H9 (cell line): Measurements from ENCODE around the gene PIGBOS1. TPM values are rescaled to one million over a fixed set of nuclear protein-coding genes. Genes with fewer than 3 reads are reported as not detected.
A peak's percentile ranks its signal among the peaks of the same experiment; 100 is the strongest.

Experiments used
- DNase-seq: peaks from one replicate; pipeline ENCODE4 v3.0.0-alpha.2; 2017
- H2AFZ ChIP-seq: one replicate; pipeline ENCODE4 v1.6.1; 2013; ENCODE audit warnings: mild to moderate bottlenecking, low read length, control low read depth, moderate library complexity
- H2AK5ac ChIP-seq: 2 replicates; pipeline ENCODE4 v1.6.1; 2013; ENCODE audit warnings: low read length, control low read depth, mixed read lengths; ENCODE audit not compliant: insufficient read length
- H2BK120ac ChIP-seq: one replicate; pipeline ENCODE4 v1.6.1; 2013; ENCODE audit warnings: low read depth, mild to moderate bottlenecking, low read length, control low read depth, inconsistent platforms; ENCODE audit not compliant: poor library complexity, severe bottlenecking
- H2BK12ac ChIP-seq: 2 replicates; pipeline ENCODE4 v1.6.1; 2013; ENCODE audit warnings: low read length, control low read depth, mixed read lengths, low read depth; ENCODE audit not compliant: insufficient read length
- H2BK15ac ChIP-seq: 2 replicates; pipeline ENCODE4 v1.6.1; 2013; ENCODE audit warnings: low read depth, low read length, control low read depth
- H2BK20ac ChIP-seq: one replicate; pipeline ENCODE4 v1.6.1; 2013; ENCODE audit warnings: low read depth, mild to moderate bottlenecking, low read length, control low read depth, inconsistent platforms; ENCODE audit not compliant: poor library complexity, severe bottlenecking
- H2BK5ac ChIP-seq: 2 replicates; pipeline ENCODE4 v1.6.1; 2013; ENCODE audit warnings: low read length, control low read depth, mixed read lengths; ENCODE audit not compliant: insufficient read length
- H3K14ac ChIP-seq: 2 replicates; pipeline ENCODE4 v1.6.1; 2013; ENCODE audit warnings: low read length, control low read depth; ENCODE audit not compliant: insufficient read depth
- H3K18ac ChIP-seq: 2 replicates; pipeline ENCODE4 v1.6.1; 2013; ENCODE audit warnings: low read depth, mild to moderate bottlenecking, mixed read lengths, low read length, control low read depth; ENCODE audit not compliant: insufficient read length
- H3K23ac ChIP-seq: 2 replicates; pipeline ENCODE4 v1.6.1; 2013; ENCODE audit warnings: low read length, control low read depth, mixed read lengths, low read depth; ENCODE audit not compliant: insufficient read length
- H3K23me2 ChIP-seq: 2 replicates; pipeline ENCODE4 v1.6.1; 2013; ENCODE audit warnings: low read depth, mild to moderate bottlenecking, mixed read lengths, low read length, control low read depth; ENCODE audit not compliant: insufficient read length, poor library complexity, severe bottlenecking
- H3K27ac ChIP-seq: 2 replicates; pipeline ENCODE4 v1.5.1; 2013; ENCODE audit warnings: low read length, control low read depth, mixed read lengths, low read depth; ENCODE audit not compliant: insufficient read length
- H3K27me3 ChIP-seq: 2 replicates; pipeline ENCODE4 v1.6.1; 2013; ENCODE audit warnings: low read length, control low read depth, inconsistent platforms; ENCODE audit not compliant: insufficient read depth
- H3K4ac ChIP-seq: 2 replicates; pipeline ENCODE4 v1.6.1; 2013; ENCODE audit warnings: low read depth, mild to moderate bottlenecking, control low read depth, inconsistent platforms, low read length, moderate library complexity
- H3K4me1 ChIP-seq: 2 replicates; pipeline ENCODE4 v1.6.1; 2013; ENCODE audit warnings: low read length, control low read depth, inconsistent platforms; ENCODE audit not compliant: insufficient read depth
- H3K4me2 ChIP-seq: 2 replicates; pipeline ENCODE4 v1.6.1; 2013; ENCODE audit warnings: low read length, control low read depth, mixed read lengths; ENCODE audit not compliant: insufficient read length, insufficient read depth
- H3K56ac ChIP-seq: 2 replicates; pipeline ENCODE4 v1.6.1; 2013; ENCODE audit warnings: low read depth, mild to moderate bottlenecking, mixed read lengths, low read length, control low read depth; ENCODE audit not compliant: insufficient read length
- H3K79me1 ChIP-seq: 2 replicates; pipeline ENCODE4 v1.6.1; 2013; ENCODE audit warnings: low read depth, mild to moderate bottlenecking, moderate library complexity, low read length, control low read depth, inconsistent platforms; ENCODE audit not compliant: insufficient read depth, poor library complexity, severe bottlenecking
- H3K79me2 ChIP-seq: 2 replicates; pipeline ENCODE4 v1.6.1; 2013; ENCODE audit warnings: low read length, control low read depth, inconsistent platforms; ENCODE audit not compliant: insufficient read depth
- H3K9ac ChIP-seq: 2 replicates; pipeline ENCODE4 v1.6.1; 2013; ENCODE audit warnings: low read length, control low read depth, mixed read lengths; ENCODE audit not compliant: insufficient read length; ENCODE audit errors: extremely low read depth
- H3K9me3 ChIP-seq: one replicate; pipeline ENCODE4 v1.6.1; 2013; ENCODE audit warnings: low read depth, low read length, inconsistent platforms; ENCODE audit not compliant: control insufficient read depth
- H3T11ph ChIP-seq: one replicate; pipeline ENCODE4 v1.6.1; 2013; ENCODE audit warnings: mild to moderate bottlenecking, low read length, control low read depth, inconsistent platforms
- H4K20me1 ChIP-seq: one replicate; pipeline ENCODE4 v1.6.1; 2013; ENCODE audit not compliant: control insufficient read depth, insufficient read length, insufficient read depth
- H4K5ac ChIP-seq: 2 replicates; pipeline ENCODE4 v1.6.1; 2013; ENCODE audit warnings: low read depth, mild to moderate bottlenecking, mixed read lengths, low read length, control low read depth; ENCODE audit not compliant: insufficient read length
- H4K8ac ChIP-seq: replicated peaks from 2 replicates; pipeline ENCODE4 v1.6.1; 2013; ENCODE audit warnings: low read length, control low read depth, mixed read lengths, low read depth; ENCODE audit not compliant: insufficient read length
- H4K91ac ChIP-seq: 2 replicates; pipeline ENCODE4 v1.6.1; 2013; ENCODE audit warnings: low read depth, mild to moderate bottlenecking, moderate library complexity, mixed read lengths, low read length, control low read depth; ENCODE audit not compliant: insufficient read length
- H3K27ac Mint-ChIP-seq, 3 experiments: 2 replicates in 2 of 3; 3 replicates in 1 of 3; pipeline ENCODE4 v1.8.0; 2020 to 2021; ENCODE audit warnings: mixed read lengths in 3 of 3, mild to moderate bottlenecking in 1 of 3, moderate library complexity in 1 of 3
- H3K27me3 Mint-ChIP-seq: 2 replicates; pipeline ENCODE4 v1.8.0; 2021; ENCODE audit warnings: low read depth, mild to moderate bottlenecking, moderate library complexity, mixed read lengths
- H3K36me3 Mint-ChIP-seq, 3 experiments: 2 replicates in 2 of 3; 3 replicates in 1 of 3; pipeline ENCODE4 v1.8.0; 2020 to 2021; ENCODE audit warnings: low read depth in 3 of 3, mixed read lengths in 3 of 3; ENCODE audit not compliant: insufficient read depth in 1 of 3
- H3K4me1 Mint-ChIP-seq, 2 experiments: 2 replicates each; pipeline ENCODE4 v1.8.0; 2020; ENCODE audit warnings: mixed read lengths in 2 of 2
- H3K4me3 Mint-ChIP-seq, 2 experiments: 2 replicates in 1 of 2; 3 replicates in 1 of 2; pipeline ENCODE4 v1.8.0; 2020 to 2021; ENCODE audit warnings: mild to moderate bottlenecking in 2 of 2, mixed read lengths in 2 of 2, moderate library complexity in 1 of 2
- H3K9me3 Mint-ChIP-seq, 2 experiments: 2 replicates in 1 of 2; 3 replicates in 1 of 2; pipeline ENCODE4 v1.8.0; 2020; ENCODE audit warnings: mild to moderate bottlenecking in 2 of 2, mixed read lengths in 2 of 2, moderate library complexity in 1 of 2
- WGBS: extraction: QIAGEN DNeasy Blood & Tissue Kit; methylation state at CpG from one replicate; pipeline ENCODE4 v1.1.7; 2013; ENCODE audit warnings: missing lambda C conversion rate, low lambda C conversion rate, mixed read lengths; ENCODE audit not compliant: insufficient read length; ENCODE audit errors: extremely low coverage; 5-methylcytosine and 5-hydroxymethylcytosine counted together
- total RNA-seq: library from RNA; stranded (reverse); gene quantifications from 2 replicates; pipeline ENCODE4 v1.2.1, GENCODE V29; 2021
- TF ChIP-seq, protein P1 (sequence below): fragments of 200-600 bp; sonication (generic); conservative IDR thresholded peaks from 3 replicates; pipeline ENCODE4 v1.8.0; 2021; ENCODE audit warnings: antibody characterized with exemption, mild to moderate bottlenecking

PIGBOS1 gene
- total RNA-seq, 1 experiment from 2014 or later: 10.4 TPM

DNA sequence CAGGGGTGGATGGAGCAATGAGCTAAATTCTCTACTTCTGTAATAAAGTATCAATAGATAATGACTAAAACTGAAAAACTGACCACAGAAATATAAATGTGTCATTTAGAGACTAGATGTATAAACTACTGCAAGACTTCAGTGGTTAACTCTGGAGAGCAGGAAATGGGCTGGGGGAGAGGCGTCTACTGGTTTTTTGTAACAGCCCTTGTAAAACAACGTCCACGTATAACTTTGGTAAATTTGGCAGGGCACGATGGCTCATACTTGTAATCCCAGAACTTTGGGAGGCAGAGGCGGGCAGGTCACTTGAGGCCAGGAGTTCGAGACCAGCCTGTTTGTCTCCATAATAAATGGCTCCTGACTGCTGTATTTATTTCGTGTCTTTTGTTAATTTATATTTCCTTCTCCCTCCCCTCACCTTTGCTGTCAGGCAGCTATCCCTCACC, 41.8 kb downstream of the PIGBOS1 start:
- H3T11ph ChIP-seq: no peak overlapping the region
- TF ChIP-seq, protein P1, sequence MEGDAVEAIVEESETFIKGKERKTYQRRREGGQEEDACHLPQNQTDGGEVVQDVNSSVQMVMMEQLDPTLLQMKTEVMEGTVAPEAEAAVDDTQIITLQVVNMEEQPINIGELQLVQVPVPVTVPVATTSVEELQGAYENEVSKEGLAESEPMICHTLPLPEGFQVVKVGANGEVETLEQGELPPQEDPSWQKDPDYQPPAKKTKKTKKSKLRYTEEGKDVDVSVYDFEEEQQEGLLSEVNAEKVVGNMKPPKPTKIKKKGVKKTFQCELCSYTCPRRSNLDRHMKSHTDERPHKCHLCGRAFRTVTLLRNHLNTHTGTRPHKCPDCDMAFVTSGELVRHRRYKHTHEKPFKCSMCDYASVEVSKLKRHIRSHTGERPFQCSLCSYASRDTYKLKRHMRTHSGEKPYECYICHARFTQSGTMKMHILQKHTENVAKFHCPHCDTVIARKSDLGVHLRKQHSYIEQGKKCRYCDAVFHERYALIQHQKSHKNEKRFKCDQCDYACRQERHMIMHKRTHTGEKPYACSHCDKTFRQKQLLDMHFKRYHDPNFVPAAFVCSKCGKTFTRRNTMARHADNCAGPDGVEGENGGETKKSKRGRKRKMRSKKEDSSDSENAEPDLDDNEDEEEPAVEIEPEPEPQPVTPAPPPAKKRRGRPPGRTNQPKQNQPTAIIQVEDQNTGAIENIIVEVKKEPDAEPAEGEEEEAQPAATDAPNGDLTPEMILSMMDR: no peak
- H3K27ac ChIP-seq: no peak overlapping the region
- Mint-ChIP-seq H3K27me3 (no peaks in the 10 kb centered on the region), H3K4me3 (no peak overlapping the region), H3K36me3 (no peaks in the 10 kb centered on the region; a peak in 1 of 7 replicates), H3K9me3 (no peaks in the 10 kb centered on the region), H3K27ac (peak overlapping the region in 1 of 3 experiments; percentile 71; a peak in 2 of 7 replicates), H3K4me1 (0 out of 4 replicates have a peak, but pooled peaks cover 0 to 4% of the 10 kb centered on the region in 2 experiments)
- H3K4me2 ChIP-seq: no peak overlapping the region
- no peak overlapping the region for H3K4ac ChIP-seq
- no peak overlapping the region for H2AFZ ChIP-seq
- H3K9ac ChIP-seq: no peak overlapping the region
- DNase-seq: no peak
- H4K8ac ChIP-seq: no peak overlapping the region
- no peak overlapping the region for H4K91ac ChIP-seq
- H2BK15ac ChIP-seq: no peak overlapping the region
- H3K14ac ChIP-seq: no peak overlapping the region
- no peaks in the 10 kb centered on the region for H3K27me3 ChIP-seq
- no peaks in the 10 kb centered on the region for H3K23me2 ChIP-seq
- H2AK5ac ChIP-seq: no peak overlapping the region
- H2BK5ac ChIP-seq: no peak overlapping the region
- no peaks in the 10 kb centered on the region for H4K20me1 ChIP-seq
- no peaks in the 10 kb centered on the region for H3K9me3 ChIP-seq
- H2BK12ac ChIP-seq: no peak overlapping the region
- no peak overlapping the region for H2BK20ac ChIP-seq
- H3K56ac ChIP-seq: no peak overlapping the region
- no peaks in the 10 kb centered on the region for H3K79me1 ChIP-seq
- no peaks in the 10 kb centered on the region for H3K4me1 ChIP-seq
- no peak overlapping the region for H3K18ac ChIP-seq
- no peak overlapping the region for H3K23ac ChIP-seq
- no peak overlapping the region for H2BK120ac ChIP-seq
- WGBS: no CpG with 5 or more reads among the region's 7 CpGs
- H3K79me2 ChIP-seq: no peaks in the 10 kb centered on the region
- no peak overlapping the region for H4K5ac ChIP-seq
